H1 (cell line): ENCODE results near the gene RXRA. TPM values are rescaled to one million over a fixed set of nuclear protein-coding genes. Genes with fewer than 3 reads are reported as not detected.

ENCODE experiments used
- CTCF ChIA-PET: fragments of 300-600 bp; sonication (Branson Sonifier 250); formaldehyde crosslinking; loops from one replicate; lab custom pipeline; 2021; ENCODE audit not compliant: partially characterized antibody; lab: Charles Lee
- POLR2A ChIA-PET: fragments of 300-600 bp; sonication (Branson Sonifier 250); formaldehyde crosslinking; loops from one replicate; lab custom pipeline; 2021; ENCODE audit warnings: inconsistent platforms; ENCODE audit not compliant: partially characterized antibody; lab: Charles Lee
- DNase-seq, 2 experiments: peaks; one replicate each; pipeline versions ENCODE4 v3.0.0 to v3.0.0-alpha.2; 2010 to 2022; ENCODE audit warnings: low spot score in 2 of 2, low read depth in 1 of 2, mixed read lengths in 1 of 2
- FAIRE-seq: peaks from 2 replicates; lab custom pipeline; 2011; peaks lifted over from hg19 to GRCh38; lab: Jason Lieb, UNC
- H2AFZ ChIP-seq: 2 replicates; pipeline ENCODE4 v1.8.1; 2012; ENCODE audit warnings: low read length, inconsistent platforms
- H2AK5ac ChIP-seq: 2 replicates; pipeline ENCODE4 v1.6.1; 2013; ENCODE audit warnings: low read depth, low read length
- H2BK120ac ChIP-seq: replicated peaks from 2 replicates; pipeline ENCODE3; 2013; ENCODE audit warnings: low read depth, low read length, inconsistent platforms
- H2BK12ac ChIP-seq: 2 replicates; pipeline ENCODE4 v1.6.1; 2013; ENCODE audit warnings: low read depth, low read length
- H2BK15ac ChIP-seq: 2 replicates; pipeline ENCODE4 v1.6.1; 2013; ENCODE audit warnings: low read length
- H2BK20ac ChIP-seq: 2 replicates; pipeline ENCODE4 v1.6.1; 2013; ENCODE audit warnings: low read length
- H2BK5ac ChIP-seq: 2 replicates; pipeline ENCODE4 v1.6.1; 2013; ENCODE audit warnings: low read depth, low read length
- H3K14ac ChIP-seq: 2 replicates; pipeline ENCODE4 v1.6.1; 2013; ENCODE audit warnings: inconsistent platforms; ENCODE audit not compliant: insufficient read length
- H3K18ac ChIP-seq: 2 replicates; pipeline ENCODE4 v1.6.1; 2013; ENCODE audit warnings: low read length; ENCODE audit errors: extremely low read depth
- H3K23ac ChIP-seq: 2 replicates; pipeline ENCODE4 v1.6.1; 2013; ENCODE audit warnings: inconsistent platforms; ENCODE audit not compliant: insufficient read length
- H3K23me2 ChIP-seq: 2 replicates; pipeline ENCODE4 v1.6.1; 2013; ENCODE audit warnings: low read depth, low read length
- H3K27ac ChIP-seq: 2 replicates; pipeline ENCODE4 v1.6.1; 2011; ENCODE audit warnings: low read depth, low read length, inconsistent platforms
- H3K27me3 ChIP-seq, 4 experiments: replicated peaks in 1 of 4; 1 replicate in 1 of 4; 2 replicates in 3 of 4; pipeline versions ENCODE4 v1.6.1 to v1.8.1; 2011 to 2013; ENCODE audit warnings: low read length in 3 of 4, mild to moderate bottlenecking in 3 of 4, inconsistent platforms in 2 of 4, mixed read lengths in 2 of 4, moderate library complexity in 1 of 4; ENCODE audit not compliant: control insufficient read depth in 3 of 4, insufficient read depth in 3 of 4; ENCODE audit errors: extremely low read depth in 1 of 4
- H3K36me3 ChIP-seq, 4 experiments: 2 replicates each; pipeline versions ENCODE4 v1.6.1 to v1.8.1; 2011 to 2013; ENCODE audit warnings: mild to moderate bottlenecking in 4 of 4, low read length in 3 of 4, moderate library complexity in 2 of 4, control low read depth in 1 of 4, inconsistent platforms in 1 of 4; ENCODE audit not compliant: insufficient read depth in 4 of 4, control insufficient read depth in 2 of 4
- H3K4ac ChIP-seq: replicated peaks from 2 replicates; pipeline ENCODE3; 2013; ENCODE audit warnings: low read length, low read depth, mixed read lengths, inconsistent platforms; ENCODE audit not compliant: insufficient read length
- H3K4me1 ChIP-seq, 4 experiments: replicated peaks in 1 of 4; 1 replicate in 1 of 4; 2 replicates in 3 of 4; pipeline versions ENCODE4 v1.6.1 to v1.8.1; 2011 to 2013; ENCODE audit warnings: low read length in 3 of 4, inconsistent platforms in 2 of 4, mixed read lengths in 1 of 4; ENCODE audit not compliant: insufficient read depth in 4 of 4, control insufficient read depth in 3 of 4
- H3K4me2 ChIP-seq, 2 experiments: 2 replicates each; pipeline versions ENCODE4 v1.6.1 to v1.8.1; 2011 to 2013; ENCODE audit warnings: low read depth in 2 of 2, low read length in 2 of 2, control low read depth in 1 of 2, inconsistent platforms in 1 of 2, mild to moderate bottlenecking in 1 of 2; ENCODE audit not compliant: insufficient read depth in 1 of 2
- H3K4me3 ChIP-seq, 4 experiments: fragments of 200-600, 300-600 bp in 1 of 4; sonication (generic), shearing (Covaris generic), sonication (Bioruptor Twin) in 1 of 4; 2 replicates each; pipeline versions ENCODE4 v1.5.1 to v1.8.1; 2011 to 2016; ENCODE audit warnings: low read length in 4 of 4, low read depth in 3 of 4, control low read depth in 2 of 4, inconsistent platforms in 2 of 4, mild to moderate bottlenecking in 2 of 4, mixed read lengths in 1 of 4, moderate library complexity in 1 of 4; ENCODE audit not compliant: insufficient read depth in 2 of 4; ENCODE audit errors: extremely low read depth in 1 of 4
- H3K56ac ChIP-seq: replicated peaks from 2 replicates; pipeline ENCODE3; 2013; ENCODE audit warnings: low read depth, mild to moderate bottlenecking, mixed read lengths, low read length, inconsistent platforms; ENCODE audit not compliant: insufficient read length
- H3K79me1 ChIP-seq: 2 replicates; pipeline ENCODE4 v1.6.1; 2013; ENCODE audit warnings: low read depth, low read length, control low read depth
- H3K79me2 ChIP-seq, 2 experiments: 2 replicates each; pipeline versions ENCODE4 v1.6.1 to v1.8.1; 2012 to 2013; ENCODE audit warnings: low read length in 2 of 2, mild to moderate bottlenecking in 2 of 2, inconsistent platforms in 1 of 2; ENCODE audit not compliant: insufficient read depth in 2 of 2, control insufficient read depth in 1 of 2
- H3K9ac ChIP-seq, 4 experiments: replicated peaks in 1 of 4; 1 replicate in 1 of 4; 2 replicates in 3 of 4; pipeline versions ENCODE4 v1.6.1 to v1.8.1; 2011 to 2013; ENCODE audit warnings: low read depth in 3 of 4, low read length in 3 of 4, control low read depth in 2 of 4, mild to moderate bottlenecking in 2 of 4, moderate library complexity in 2 of 4, inconsistent platforms in 1 of 4; ENCODE audit errors: extremely low read depth in 1 of 4
- H3K9me3 ChIP-seq, 2 experiments: 2 replicates each; pipeline versions ENCODE4 v1.6.1 to v1.8.1; 2012 to 2013; ENCODE audit warnings: mild to moderate bottlenecking in 2 of 2, moderate library complexity in 2 of 2, control low read depth in 1 of 2, inconsistent platforms in 1 of 2, low read depth in 1 of 2, low read length in 1 of 2, mixed read lengths in 1 of 2; ENCODE audit not compliant: insufficient read depth in 2 of 2
- H4K20me1 ChIP-seq, 2 experiments: replicated peaks in 1 of 2; 2 replicates each; pipeline versions ENCODE3 to v1.8.1; 2011 to 2013; ENCODE audit warnings: inconsistent platforms in 2 of 2, low read length in 2 of 2, mild to moderate bottlenecking in 1 of 2; ENCODE audit not compliant: insufficient read depth in 2 of 2, control insufficient read depth in 1 of 2
- H4K5ac ChIP-seq: 2 replicates; pipeline ENCODE4 v1.6.1; 2013; ENCODE audit warnings: low read length, low read depth, mixed read lengths, inconsistent platforms; ENCODE audit not compliant: insufficient read length
- H4K8ac ChIP-seq: 2 replicates; pipeline ENCODE4 v1.8.0; 2013; ENCODE audit warnings: mild to moderate bottlenecking, moderate library complexity, low read length, inconsistent platforms; ENCODE audit not compliant: insufficient read depth; ENCODE audit errors: extremely low read depth
- H4K91ac ChIP-seq: replicated peaks from 2 replicates; pipeline ENCODE3; 2013; ENCODE audit warnings: low read length, mixed read lengths, inconsistent platforms; ENCODE audit not compliant: insufficient read length
- CEBPB ChIP-seq: IDR thresholded peaks from 2 replicates; pipeline ENCODE4 v1.6.1; 2012; ENCODE audit warnings: low read depth, low read length
- EZH2 ChIP-seq: fragments of 200-600 bp; sonication (generic); IDR thresholded peaks from 2 replicates; pipeline ENCODE4 v1.7.1; 2012; ENCODE audit warnings: low read depth, mild to moderate bottlenecking, moderate library complexity, low read length, inconsistent platforms; ENCODE audit not compliant: severe bottlenecking
- HDAC6 ChIP-seq: IDR thresholded peaks from one replicate; pipeline ENCODE4 v1.7.1; 2012; ENCODE audit warnings: low read depth, mild to moderate bottlenecking, inconsistent platforms, low read length, moderate library complexity
- MAX ChIP-seq: IDR thresholded peaks from 2 replicates; pipeline ENCODE4 v1.6.1; 2012; ENCODE audit warnings: inconsistent platforms
- POLR2A ChIP-seq, 2 experiments: IDR thresholded peaks; 1 replicate in 1 of 2; 2 replicates in 1 of 2; pipeline ENCODE4 v1.6.1; 2011; ENCODE audit warnings: low read depth in 2 of 2, low read length in 2 of 2, mild to moderate bottlenecking in 2 of 2; ENCODE audit errors: control extremely low read depth in 1 of 2
- SRF ChIP-seq: IDR thresholded peaks from 2 replicates; pipeline ENCODE4 v1.6.1; 2011; ENCODE audit warnings: mild to moderate bottlenecking, low read depth, low read length, moderate library complexity
- USF2 ChIP-seq: IDR thresholded peaks from 2 replicates; pipeline ENCODE4 v1.6.1; 2011; ENCODE audit warnings: low read length, improper control_type of control experiment
- YY1 ChIP-seq: IDR thresholded peaks from 2 replicates; pipeline ENCODE4 v1.6.1; 2011; ENCODE audit warnings: low read depth, mild to moderate bottlenecking, low read length
- ZNF274 ChIP-seq: IDR thresholded peaks from 2 replicates; pipeline ENCODE4 v1.7.0; 2012; ENCODE audit warnings: low read length, borderline replicate concordance; ENCODE audit errors: extremely low read depth
- WGBS, 2 experiments: shearing (Covaris generic) in 1 of 2; methylation state at CpG; one replicate each; pipeline versions ENCODE4 v1.1.6 to v1.1.7; 2013 to 2015; ENCODE audit warnings: low lambda C conversion rate in 2 of 2, mixed read lengths in 2 of 2, inconsistent platforms in 1 of 2, low coverage in 1 of 2, missing lambda C conversion rate in 1 of 2; ENCODE audit not compliant: insufficient replicate concordance in 2 of 2, insufficient coverage in 1 of 2, insufficient read length in 1 of 2; ENCODE audit errors: extremely low coverage in 1 of 2, missing lambda C conversion rate in 1 of 2; 5-methylcytosine and 5-hydroxymethylcytosine counted together
- polyA plus RNA-seq, 7 experiments: library from polyadenylated mRNA; depleted of rRNA in 3 of 7; stranded (reverse) in 5 of 7; unstranded in 2 of 7; fragments of >200 nt in 5 of 7; fragments of 200-250 nt in 2 of 7; gene quantifications; 1 replicate in 5 of 7; 2 replicates in 1 of 7; 4 replicates in 1 of 7; pipeline versions ENCODE4 v1.2.1 to v1.2.3, GENCODE V29; 2011 to 2013; ENCODE audit warnings: missing spikeins in 2 of 7, mixed read lengths in 2 of 7
- total RNA-seq: library from RNA; stranded (reverse); fragmentation: NEBNext Ultra II Directional; extraction: Animal tissue kit (Norgen Biotek cat#: 25700); gene quantifications from 2 replicates; pipeline ENCODE4 v1.2.1, GENCODE V29; 2021

Gene RXRA
- total and polyA plus RNA-seq, 2 of the 8 experiments (the other 6 are each of a cell fraction or from before 2014, with no cell fraction given): 9.8 to 29.4 TPM

DNA sequence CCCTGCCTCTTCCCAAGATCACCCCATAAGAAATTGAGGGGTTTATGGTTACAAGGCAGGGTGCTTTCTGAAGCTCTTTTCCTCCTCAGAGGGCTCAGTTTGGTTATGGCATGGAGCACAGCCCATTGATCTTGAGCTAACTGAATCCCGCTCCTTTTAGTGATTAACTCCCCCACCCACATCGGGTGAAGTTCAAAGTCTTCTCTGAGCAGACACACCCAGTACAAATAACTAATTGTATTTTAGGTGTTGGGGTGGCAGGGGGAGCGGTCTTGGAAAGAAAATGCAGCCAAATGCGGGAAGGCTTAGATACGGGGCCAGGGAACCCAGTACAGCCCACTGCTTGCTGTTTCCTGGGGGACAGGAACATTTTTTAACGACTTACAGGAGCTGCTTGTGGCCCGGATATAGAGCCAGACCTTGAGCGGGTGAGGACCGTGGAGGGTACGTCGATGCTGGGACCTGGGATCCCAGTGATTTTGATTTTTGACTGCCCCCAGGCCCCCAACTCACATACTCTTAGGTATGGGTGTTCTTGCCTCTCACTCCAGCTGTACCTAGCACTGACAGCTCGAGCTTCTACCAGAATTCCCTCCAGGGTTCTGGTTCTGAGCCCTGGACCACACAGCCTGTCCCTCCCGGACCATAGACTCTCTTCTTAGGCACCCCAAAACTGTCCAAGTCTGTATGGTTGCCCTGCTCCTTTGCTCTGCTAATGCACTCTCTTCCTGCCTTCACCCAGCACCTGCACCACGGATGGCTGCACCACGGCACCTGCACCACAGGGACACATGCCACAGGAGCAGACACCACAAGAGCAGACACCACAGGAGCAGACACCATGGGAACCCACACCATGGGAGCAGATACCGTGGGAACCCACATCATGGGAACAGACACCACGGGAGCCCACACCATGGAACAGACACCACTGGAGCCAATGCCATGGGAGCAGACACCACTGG lies 18.3 kb upstream of the RXRA start:
- peaks cover 2 to 3% of the 10 kb centered on the region in 2 experiments; a peak in 1 of 4 replicates for H3K9me3 ChIP-seq
- H2BK12ac ChIP-seq: no peak overlapping the region
- no peak overlapping the region for H2BK5ac ChIP-seq
- no peak overlapping the region for H4K5ac ChIP-seq
- H2BK15ac ChIP-seq: no peak overlapping the region
- H4K8ac ChIP-seq: no peak overlapping the region
- no peak overlapping the region for H3K23ac ChIP-seq
- no peak overlapping the region for H3K4me2 ChIP-seq
- H3K79me1 ChIP-seq: no peaks in the 10 kb centered on the region
- H2BK20ac ChIP-seq: no peak overlapping the region
- no peaks in the 10 kb centered on the region for H3K27me3 ChIP-seq
- H4K91ac ChIP-seq: no peak overlapping the region
- DNase-seq: no peak
- CTCF ChIA-PET: interaction anchor here (0.8 to 0.9 kb wide), 2 partner anchors 9 to 36 kb away, joined by 3 read pairs; no protein-coding TSS in a partner anchor
- H2AFZ ChIP-seq: no peak overlapping the region
- WGBS, 2 experiments: 89% methylated on average over 17 of the region's 17 CpGs; no CpG with 5 or more reads in 1 of the 2 experiments
- H3K18ac ChIP-seq: no peak overlapping the region
- no peak overlapping the region for H3K4me3 ChIP-seq
- no peak overlapping the region for H2AK5ac ChIP-seq
- POLR2A ChIA-PET: no interaction called here
- FAIRE-seq: no peak
- H3K79me2 ChIP-seq: no peaks in the 10 kb centered on the region; a peak in 1 of 4 replicates
- H3K23me2 ChIP-seq: peaks cover 8% of the 10 kb centered on the region; the same call in 1 of the 2 replicates
- no peak overlapping the region for H2BK120ac ChIP-seq
- no peak overlapping the region for H3K27ac ChIP-seq
- no peak overlapping the region for H3K56ac ChIP-seq
- no peak overlapping the region for H3K9ac ChIP-seq
- no peak overlapping the region for H3K14ac ChIP-seq
- H4K20me1 ChIP-seq: peaks cover 0 to 9% of the 10 kb centered on the region in 2 experiments
- H3K4ac ChIP-seq: no peak overlapping the region
- no peaks in the 10 kb centered on the region for H3K4me1 ChIP-seq
- H3K36me3 ChIP-seq: no peaks in the 10 kb centered on the region
- no peak for TF ChIP-seq CEBPB
- TF ChIP-seq ZNF274: no peak
- TF ChIP-seq HDAC6: no peak
- TF ChIP-seq POLR2A (IDR thresholded peaks at IDR 0.05; ENCODE audit: control extremely low read depth in 1 of 2, low read depth in 2 of 2, low read length in 2 of 2): no peak
- no peak for TF ChIP-seq MAX
- no peak for TF ChIP-seq USF2
- no peak for TF ChIP-seq YY1
- no peak for TF ChIP-seq EZH2
- TF ChIP-seq SRF: no peak
